DOHH2 (cell line): ENCODE measurements around the gene DMP1.

Experiments used
- EZH2phosphoT487 ChIP-seq: fragments of 200-600 bp; sonication (generic); IDR thresholded peaks from 2 replicates; pipeline ENCODE4 v1.6.1; 2017; ENCODE audit warnings: borderline replicate concordance, mild to moderate bottlenecking, antibody characterized with exemption, low read length, moderate library complexity, mixed read lengths
- TF ChIP-seq, protein P1 (sequence below): fragments of 200-600 bp; sonication (generic); IDR thresholded peaks from one replicate; pipeline ENCODE4 v1.5.1; 2014; ENCODE audit warnings: antibody characterized with exemption, mild to moderate bottlenecking, low read depth, low read length; ENCODE audit not compliant: poor library complexity, severe bottlenecking

DNA sequence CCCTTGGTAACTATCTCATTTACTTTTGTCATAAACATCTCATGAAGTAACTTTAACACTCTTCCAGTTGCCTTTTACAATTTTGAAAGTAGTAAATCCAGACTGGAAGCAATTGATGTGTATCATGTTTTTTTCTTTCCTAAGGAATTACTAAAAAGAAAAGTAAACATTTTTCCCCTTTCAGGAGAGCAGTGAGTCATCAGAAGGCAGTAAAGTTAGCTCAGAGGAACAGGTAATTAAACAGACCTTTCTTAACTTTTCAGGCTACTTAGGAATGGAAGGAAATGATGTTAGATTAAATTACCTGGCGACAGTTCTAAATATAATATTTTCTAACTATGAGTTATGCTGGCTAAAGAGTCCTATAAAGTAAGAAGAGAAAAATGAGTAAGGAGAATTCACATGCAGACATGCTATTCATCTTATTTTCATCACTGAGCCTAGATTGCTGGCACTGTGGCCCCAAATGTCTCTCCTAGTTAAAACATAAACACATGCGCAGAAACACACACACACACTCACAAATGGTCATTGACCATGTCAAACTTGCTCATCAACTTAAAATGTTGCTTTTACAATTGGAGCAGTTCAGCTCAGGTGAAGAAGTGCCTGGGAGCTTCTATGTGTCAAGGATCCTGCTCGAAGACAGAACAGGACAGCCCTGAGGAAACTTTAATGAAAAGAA lies 9.3 kb downstream of the DMP1 start:
- TF ChIP-seq, protein P1, sequence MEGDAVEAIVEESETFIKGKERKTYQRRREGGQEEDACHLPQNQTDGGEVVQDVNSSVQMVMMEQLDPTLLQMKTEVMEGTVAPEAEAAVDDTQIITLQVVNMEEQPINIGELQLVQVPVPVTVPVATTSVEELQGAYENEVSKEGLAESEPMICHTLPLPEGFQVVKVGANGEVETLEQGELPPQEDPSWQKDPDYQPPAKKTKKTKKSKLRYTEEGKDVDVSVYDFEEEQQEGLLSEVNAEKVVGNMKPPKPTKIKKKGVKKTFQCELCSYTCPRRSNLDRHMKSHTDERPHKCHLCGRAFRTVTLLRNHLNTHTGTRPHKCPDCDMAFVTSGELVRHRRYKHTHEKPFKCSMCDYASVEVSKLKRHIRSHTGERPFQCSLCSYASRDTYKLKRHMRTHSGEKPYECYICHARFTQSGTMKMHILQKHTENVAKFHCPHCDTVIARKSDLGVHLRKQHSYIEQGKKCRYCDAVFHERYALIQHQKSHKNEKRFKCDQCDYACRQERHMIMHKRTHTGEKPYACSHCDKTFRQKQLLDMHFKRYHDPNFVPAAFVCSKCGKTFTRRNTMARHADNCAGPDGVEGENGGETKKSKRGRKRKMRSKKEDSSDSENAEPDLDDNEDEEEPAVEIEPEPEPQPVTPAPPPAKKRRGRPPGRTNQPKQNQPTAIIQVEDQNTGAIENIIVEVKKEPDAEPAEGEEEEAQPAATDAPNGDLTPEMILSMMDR, result no peak
- no peak for TF ChIP-seq EZH2phosphoT487
